NCI-H524 (cell line): ENCODE measurements around the gene CTAG2.
"Not testable (repeated sequence)": the region's sequence is repeated elsewhere in the genome, so short reads cannot be mapped to it uniquely, and the experiment has no call there.

Experiments used
- DNase-seq, 2 experiments: peaks; one replicate each; lab custom pipeline; 2025; lab: John Stamatoyannopoulos, UW

CTAG2 gene

DNA sequence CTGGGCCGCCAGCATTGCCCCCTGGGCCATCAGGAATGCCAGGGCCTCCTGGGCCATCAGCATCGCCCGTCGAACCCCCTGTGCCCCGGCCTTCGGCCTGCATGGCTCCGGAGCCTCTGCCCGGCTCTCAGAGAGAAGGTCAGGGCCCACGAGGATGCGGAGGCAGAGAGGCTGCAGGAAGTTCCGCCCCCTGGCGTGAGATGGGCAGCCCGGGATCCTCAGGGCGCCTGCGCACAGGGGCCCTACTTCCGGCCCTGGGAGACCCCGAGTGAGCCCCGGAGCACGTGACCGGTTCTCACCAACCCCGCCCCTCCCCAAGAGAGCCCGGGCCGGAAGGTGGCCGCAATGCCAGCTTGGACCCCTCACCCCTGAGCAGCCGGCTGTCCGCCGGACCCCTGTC lies at the start of gene CTAG2:
CTAG2 (minus strand) TSS at position 167 of the 400 bp plus-strand sequence; CDS start at position 103, 64 bp downstream.
- not testable (repeated sequence) for DNase-seq

DNA sequence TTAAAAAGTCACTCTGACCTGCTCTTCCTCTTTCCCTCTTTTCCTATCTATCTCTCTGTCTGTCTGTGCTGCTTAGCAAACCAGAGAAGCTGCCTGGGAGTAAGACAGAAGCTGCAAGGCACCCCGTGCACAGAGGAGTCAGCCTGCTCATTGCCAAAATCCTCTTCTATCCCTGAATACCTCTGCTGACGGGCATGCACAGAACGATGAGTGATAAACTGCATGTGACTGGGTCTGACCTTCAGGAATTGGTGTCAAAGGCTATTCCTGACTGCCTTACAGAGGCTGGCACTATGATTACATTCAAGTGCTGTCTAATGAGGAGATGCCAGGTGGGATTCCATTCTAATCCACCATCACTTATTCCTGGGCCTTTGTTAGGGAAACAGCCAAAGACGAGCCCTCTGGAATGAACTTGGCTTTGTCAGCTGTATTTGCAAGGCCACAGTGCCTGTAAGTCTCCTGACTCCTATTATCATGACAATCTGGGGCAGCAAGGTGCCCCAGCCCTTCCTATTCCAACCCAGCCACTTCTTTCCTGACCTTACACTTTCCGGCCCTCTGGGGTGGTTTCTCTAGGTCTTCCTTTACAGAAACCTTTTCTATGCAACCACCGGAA lies 45.4 kb upstream of the CTAG2 start:
- DNase-seq: no peak

DNA sequence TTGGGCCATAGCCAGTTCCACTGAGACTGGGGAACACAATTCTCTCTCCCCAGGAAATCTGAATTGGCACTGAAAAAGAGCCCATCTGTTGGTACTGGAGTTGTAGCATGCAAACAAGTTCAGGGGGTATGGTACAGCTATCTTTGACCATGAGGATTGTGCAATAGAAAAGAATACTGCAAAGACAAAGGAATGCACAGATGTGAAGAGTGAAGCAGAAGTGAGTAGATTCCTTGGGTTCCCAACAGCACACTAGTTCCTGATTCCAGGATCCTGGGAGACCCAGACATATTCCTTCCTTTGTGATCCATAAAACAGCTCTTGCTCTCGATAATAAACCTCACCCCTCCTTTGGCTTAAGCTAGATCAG lies 43.3 kb upstream of the CTAG2 start:
- DNase-seq: no peak

DNA sequence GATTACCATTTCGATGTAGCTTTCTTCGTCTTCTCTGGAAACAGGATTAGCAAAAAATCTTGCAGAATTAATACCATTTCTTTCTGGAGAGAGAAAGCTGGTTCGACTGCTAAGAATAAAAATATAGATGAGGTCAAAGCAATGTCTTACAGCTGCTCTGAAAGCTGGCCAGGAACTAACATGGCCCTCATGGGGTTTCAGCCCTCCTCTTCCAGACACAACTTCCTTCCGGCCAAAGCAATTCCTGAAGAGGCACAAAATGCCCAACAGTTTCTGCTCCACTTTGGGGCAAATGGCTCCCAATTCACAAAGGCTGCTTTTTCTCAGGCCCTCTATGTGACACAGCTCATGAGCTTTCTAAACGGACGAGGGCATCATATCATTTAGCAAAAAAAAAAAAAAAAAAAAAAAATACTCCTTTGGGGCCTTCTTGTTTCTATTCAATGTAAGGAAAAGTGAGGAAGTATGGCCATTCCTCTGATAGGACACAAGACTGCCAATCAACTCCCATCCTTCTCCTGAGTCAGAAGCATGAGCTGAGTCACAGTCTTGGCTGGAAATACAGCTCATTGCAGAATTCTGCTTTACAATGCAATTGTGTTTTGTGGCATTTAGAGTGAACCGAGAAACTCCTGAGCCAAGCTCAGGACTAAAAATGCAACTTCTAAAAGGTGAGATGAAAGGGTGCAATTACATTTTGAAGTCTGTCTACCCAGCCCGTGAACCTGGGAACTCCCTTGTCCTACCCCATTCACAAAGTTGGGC lies 42.7 kb upstream of the CTAG2 start:
- no peak for DNase-seq

DNA sequence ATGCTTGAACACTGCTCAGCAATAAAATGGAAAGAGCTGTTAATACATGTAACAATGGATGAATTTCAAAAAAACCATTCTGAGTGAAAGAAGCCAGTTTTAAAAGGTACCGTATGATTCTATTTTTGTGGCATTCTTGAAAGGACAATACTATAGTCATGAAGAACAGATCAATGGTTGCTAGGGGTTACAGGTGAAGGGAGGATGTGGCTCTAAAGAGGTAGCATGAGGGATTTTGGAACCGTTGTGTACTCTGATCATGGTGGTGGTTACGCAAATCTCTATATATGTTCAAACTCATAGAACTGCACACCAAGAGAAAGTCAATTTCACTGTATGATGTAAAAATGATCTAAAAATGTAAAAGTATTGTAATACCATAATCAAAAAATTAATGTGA lies 40.0 kb upstream of the CTAG2 start:
- DNase-seq: no peak

DNA sequence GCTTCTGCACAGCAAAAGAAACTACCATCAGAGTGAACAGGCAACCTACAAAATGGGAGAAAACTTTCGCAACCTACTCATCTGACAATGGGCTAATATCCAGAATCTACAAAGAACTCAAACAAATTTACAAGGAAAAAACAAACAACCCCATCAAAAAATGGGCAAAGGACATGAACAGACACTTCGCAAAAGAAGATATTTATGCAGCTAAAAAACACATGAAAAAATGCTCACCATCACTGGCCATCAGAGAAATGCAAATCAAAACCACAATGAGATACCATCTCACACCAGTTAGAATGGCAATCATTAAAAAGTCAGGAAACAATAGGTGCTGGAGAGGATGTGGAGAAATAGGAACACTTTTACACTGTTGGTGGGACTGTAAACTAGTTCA lies 37.1 kb upstream of the CTAG2 start:
- not testable (repeated sequence) for DNase-seq

DNA sequence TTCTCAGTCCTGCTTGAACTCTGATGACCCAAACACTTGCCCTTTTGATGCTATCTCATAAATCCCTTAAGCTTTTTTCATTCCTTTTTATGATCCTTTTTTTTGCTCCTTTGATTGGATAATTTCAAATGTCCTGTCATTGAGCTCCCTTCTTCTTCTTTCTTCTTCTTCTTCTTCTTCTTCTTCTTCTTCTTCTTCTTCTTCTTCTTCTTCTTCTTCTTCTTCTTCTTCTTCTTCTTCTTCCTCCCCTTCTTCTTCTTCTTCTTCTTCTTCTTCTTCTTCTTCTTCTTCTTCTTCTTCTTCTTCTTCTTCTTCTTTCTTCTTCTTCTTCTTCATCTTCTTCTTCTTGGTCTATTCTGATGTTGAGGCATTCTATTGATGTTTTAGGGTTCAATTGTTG lies 18.7 kb upstream of the CTAG2 start:
- not testable (repeated sequence) for DNase-seq

DNA sequence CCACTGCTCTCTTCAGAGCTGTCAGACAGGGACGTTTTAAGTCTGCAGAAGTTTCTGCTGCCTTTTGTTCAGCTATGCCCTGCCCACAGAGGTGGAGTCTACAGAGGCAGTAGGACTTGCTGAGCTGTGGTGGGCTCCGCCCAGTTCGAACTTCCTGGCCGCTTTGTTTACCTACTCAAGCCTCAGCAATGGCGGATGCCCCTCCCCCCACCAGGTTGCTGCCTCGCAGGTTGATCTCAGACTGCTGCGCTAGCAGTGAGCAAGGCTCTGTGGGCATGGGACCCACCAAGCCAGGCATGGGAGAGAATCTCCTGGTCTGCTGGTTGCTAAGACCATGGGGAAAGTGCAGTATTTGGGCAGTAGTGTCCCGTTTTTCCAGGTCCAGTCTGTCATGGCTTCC lies 17.5 kb upstream of the CTAG2 start:
- not testable (repeated sequence) for DNase-seq

DNA sequence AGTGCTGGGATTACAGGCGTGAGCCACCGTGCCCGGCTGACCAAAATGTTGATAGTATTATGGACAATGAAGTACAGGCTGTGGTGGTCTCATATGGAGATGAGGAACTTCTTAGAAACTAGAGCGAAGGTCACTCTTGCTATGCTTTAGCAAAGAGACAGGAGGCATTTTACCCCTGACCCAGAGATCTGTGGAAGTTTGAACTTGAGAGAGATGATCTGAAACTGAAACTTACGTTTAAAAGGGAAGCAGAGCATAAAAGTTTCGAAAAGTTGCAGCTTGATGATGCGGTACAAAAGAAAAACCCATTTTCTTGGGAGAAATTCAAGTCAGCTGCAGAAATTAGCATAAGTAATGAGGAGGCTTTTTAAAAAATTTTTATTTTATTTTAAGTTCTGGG lies 8.5 kb upstream of the CTAG2 start:
- DNase-seq: no peak

DNA sequence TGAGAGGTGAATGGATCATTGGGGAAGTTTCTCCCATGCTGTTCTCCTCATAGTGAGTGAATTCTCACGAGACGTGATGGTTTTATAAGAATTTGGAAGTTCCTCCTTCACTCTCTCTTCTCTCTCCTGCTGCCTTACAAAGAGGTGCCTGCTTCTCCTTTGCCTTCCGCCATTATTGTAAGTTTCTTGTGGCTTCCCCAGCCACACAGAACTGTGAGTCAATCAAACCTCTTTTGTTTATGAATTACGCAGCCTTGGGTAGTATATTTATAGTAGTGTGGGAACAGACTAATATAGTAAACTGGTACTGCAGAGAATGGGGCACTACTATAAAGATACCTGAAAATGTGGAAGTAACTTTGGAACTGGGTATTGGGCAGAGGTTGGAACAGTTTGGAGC lies 7.8 kb upstream of the CTAG2 start:
- no peak for DNase-seq

DNA sequence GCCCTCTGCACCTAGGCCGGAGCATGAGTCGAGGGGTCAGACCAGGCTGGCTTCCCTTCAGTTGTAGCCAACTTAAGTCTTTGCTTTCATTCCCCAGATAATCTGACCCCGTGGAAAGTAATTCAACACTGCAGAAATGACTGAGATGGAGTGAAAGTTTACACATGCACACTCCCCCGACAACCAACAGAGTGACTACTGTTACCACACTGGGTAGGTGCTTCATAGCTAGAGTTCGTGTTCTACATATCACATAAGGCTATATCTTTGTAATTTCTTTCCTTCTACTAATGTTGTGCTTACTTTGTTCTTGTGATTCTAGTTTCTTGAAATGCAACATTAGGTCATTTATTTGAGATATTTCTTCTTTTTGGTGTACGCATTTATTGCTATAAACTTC lies 7.2 kb upstream of the CTAG2 start:
- DNase-seq: no peak

DNA sequence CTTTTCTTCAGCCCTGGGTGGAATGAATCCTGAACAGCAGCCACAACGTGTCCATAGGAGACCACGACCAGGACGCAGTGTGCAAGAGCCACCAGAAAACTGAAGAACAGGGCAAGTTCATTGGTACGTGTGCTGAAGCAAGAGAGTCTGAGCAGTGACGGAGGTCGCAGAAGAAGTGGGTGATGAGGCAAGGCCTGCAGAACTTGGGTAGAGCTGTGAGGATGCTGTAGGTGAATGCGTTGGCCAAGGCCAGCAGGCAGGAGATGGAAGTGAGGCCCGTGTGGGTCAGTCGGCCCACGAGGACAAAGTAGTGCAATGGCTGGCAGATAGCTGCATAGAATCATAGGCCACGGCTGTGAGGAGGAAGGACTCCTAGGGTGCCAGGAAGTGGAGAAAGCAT lies 5.6 kb upstream of the CTAG2 start:
- no peak for DNase-seq

DNA sequence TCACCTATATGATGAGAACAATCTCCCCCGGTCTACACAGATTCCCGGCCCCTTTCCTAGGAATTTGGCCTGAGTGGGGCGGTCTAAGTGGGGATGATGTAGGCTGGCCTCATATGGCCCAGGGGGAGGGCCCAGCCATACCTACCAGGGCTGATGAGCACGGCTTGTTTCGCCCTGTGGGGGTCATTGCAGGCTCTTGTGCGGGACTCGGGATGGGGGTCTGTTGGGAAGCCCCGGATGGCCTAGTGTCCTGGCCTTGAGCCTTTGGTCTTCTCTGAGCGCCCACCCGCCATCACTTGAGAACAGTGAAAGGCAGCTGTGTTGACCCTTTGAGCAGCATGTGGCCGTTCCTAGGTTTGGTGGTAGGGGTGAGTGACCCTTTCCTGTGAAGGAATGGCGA lies 4.8 kb upstream of the CTAG2 start:
- DNase-seq: no peak

DNA sequence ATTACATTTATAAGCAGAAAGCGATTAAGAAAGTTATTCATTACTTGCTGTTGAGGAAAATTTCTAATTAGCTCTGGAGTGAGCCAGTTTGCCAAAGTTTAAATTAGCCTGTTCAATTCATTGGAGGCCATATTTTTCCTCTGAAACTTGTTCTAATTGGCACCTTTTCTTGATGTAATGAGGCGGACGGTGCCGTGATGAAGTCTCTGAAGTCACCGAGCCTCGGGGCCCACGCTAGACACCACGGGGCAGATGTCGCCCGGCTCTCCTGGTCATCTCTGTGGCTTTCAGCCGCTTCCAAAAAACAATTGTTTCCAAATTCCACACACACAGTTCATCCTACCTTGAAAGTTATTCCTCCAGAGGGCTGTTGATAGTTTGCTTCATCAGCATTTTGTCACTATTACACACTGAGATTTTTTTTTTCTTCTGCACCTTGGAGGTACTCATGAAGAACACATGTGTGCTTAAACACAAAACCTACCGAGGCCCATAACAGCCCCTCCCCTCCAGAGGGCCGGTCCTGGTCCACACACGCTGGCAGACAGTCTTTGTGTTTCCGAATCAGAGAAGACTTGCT lies 3.9 kb upstream of the CTAG2 start:
- no peak for DNase-seq

DNA sequence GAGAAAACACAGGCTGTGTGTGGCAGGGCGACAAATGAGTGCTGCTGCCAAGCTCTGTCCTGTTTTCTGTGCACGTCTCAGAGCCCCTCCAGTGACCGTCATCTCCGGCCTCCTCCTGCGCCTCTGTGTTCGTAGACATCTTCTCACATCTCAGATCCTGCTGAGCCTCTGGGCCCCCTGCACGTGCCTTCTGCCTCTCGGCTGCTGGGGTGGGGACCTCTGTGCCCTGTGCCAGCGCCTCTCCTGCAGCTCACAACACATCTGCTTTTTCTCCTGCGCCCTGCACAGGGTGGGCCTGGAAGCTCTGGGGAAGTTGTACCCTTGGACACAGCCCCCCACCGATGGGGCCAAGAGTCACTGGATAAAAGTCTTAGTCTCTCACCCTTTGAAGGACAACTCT lies 2.4 kb upstream of the CTAG2 start:
- no peak for DNase-seq

DNA sequence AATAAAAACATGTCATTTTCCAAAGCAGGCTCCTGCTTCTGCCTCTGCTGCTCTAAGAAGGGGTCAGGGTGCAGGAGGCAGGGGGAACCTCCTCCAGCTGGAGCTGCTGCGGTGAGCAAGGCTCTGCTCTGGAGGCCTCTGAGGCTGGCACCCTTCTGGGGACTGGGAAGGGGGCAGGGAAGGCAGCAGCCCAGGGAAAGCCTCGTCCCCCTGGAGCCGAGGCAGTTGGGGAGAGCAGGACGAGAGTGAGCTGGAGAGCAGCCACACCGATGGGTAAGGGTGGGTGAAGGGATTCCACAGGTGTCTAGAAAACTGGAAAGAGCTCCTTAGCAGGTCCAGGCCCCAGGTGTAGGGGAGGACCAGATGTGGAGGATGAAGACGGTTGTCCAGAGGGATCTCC lies 2.0 kb upstream of the CTAG2 start:
- no peak for DNase-seq

DNA sequence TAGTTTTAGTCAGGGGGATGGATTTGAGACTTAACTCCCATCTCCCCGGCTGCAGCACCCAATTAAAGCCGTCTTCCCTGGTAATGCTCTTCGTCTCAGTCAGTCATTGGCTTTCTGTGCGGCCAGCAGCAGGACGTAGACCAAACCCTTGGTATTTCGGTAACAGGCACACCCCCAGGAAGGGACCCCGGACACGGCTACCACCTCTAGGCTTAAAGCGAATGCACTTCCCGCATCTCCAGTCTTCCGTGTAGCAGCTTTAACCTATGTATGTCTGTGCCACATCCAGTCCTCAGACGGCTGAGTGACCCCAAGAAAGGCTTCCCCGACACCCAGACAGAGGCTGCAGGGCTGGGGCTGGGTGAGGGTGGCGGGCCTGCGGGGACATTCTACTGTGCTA lies 1.5 kb upstream of the CTAG2 start:
- DNase-seq: no peak

DNA sequence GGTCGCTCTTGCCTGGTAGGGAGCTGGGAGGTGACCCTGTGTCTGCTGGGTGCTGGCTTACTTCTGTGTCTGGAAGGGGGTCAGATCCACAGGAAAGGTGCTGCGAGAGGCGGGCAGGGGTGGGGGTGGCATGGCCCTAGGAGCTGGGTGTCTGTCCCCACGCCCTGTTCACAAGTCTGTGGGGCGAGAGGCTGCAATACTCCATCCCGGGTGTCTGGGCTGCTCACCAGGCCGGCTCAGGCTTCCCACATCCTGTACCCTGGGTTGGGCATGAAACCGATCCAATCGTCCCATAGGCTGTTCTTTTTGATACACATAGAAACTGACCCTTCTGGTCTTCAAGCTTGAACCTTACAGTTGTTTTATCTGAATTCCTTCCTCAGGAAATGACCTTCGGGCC lies 993 bp upstream of the CTAG2 start:
- no peak for DNase-seq

DNA sequence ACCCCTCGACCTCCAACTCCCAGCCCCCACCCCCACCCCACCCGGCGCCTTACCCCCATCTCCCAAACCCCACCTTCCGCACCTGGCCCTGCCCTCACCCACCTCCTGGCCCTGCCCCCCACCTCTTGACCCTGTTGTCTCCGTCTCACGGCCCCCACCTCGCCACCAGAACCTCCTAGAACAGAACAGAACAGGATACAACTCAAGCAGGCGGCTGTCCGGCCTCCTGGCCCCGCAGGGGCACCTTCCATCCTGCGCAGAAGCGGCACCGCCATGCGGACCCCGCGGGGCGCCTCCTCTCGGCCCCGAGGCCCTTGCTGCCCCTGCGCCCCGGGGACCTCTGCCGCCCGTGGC lies 354 bp downstream of the CTAG2 start:
- DNase-seq: no peak

DNA sequence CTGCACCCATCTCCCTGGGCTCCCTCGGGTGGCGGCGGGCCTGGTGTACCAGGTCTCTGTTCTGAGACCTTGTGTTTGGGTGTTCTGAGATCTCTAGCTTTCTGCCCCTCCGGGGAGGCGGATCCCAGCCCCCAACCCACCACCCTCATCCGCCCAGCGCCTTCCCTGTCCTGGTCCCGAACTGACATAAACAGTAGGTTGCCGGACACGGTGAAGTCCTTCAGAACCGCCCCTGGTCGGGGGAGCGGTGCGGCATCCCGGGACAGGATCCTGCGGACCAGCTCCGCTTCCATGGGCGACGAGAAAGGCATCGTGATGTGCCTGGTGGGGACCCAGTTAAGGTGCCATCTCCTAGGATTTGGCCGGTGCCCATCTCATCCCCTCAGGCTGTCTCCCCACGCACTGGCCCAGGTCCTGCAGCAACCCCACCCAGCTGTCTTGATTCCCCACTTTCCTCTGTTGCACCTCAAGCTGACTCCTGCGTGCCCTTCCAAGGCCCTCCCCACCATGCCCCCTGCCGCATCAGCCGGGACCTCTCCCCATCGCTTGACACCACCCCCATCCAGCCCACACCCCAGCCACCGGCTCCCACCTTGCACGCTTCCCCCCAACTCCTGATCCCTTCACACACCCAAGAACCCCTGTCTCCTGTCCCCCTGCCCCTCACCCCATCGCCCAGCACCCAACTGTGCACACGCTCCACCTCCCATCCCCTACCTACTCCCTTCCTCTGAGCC lies 900 bp downstream of the CTAG2 start:
- no peak for DNase-seq

DNA sequence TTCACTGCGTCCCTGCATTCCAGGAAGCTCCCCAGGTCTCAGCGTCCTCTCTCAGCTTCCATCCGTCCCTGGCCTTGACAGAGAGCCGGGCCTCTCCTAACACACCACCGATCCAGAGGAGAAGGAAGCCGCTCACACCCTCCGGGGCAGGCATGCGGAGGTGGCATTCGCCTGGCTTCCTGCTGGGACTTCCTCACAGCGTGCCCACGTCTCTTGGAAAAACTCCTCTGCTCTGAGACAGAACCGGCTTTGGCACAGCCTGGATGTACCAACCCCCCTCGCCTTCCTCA lies 3.2 kb downstream of the CTAG2 start:
- DNase-seq: no peak

DNA sequence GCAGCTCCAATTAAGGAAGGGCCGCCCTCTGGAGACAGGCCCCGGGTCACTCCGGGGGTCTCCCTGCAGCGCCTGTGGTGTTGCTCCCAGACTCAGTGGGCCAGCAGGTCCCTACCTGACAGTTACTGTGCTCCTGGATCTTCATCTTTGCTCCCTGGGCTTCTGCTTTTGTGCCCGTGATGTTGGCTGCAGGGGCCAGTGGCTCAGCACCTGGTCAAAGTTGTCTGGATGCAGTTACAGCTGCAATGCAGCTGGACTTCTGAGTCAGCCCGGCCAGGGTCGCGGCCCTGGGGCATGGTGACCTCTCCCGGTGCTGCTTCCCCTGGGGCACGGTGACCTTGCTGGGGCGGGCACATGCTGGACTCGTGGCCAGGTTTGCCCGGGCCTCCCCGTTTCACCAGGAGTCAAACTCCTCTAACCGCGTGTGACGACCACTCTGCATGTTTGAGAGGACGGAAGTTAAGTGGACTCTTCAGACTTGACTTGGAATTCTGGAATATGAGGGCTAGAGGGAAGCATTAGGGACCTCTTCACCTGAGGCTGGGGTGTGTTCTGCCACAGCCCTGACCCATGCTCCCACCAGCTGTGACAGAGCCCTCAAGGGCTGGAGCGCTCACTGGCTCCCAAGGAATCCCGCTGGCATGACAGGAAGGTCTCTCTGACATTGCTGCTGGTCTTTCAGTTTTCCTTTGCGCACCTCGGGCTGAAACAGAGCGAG lies 3.7 kb downstream of the CTAG2 start:
- no peak for DNase-seq

DNA sequence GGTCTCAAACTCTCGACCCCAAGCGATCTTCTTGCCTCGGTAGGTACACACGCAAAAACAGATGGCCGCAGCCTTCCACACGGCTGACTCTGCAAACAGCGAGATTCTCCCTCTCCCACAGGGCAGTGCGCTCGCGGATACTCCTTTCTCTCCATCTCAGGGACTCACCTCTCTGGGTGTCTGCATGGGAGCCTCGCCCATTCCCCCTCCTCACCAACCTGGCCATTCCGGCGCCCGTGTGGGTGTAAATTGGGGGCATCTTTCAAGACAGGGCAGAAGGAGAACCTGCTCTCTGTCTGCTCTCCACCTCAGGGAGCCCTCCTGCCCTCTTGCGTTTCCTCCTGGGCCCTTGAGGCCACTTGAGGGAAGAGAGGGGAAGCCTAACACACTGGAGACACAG lies 4.4 kb downstream of the CTAG2 start:
- DNase-seq: no peak
